ENCODE results near the gene UBE2QL1. TPM values are rescaled to one million over a fixed set of nuclear protein-coding genes. Genes with fewer than 3 reads are reported as not detected.

The UBE2QL1 gene
- total RNA-seq, 1 experiment from 2014 or later = 0.11 TPM

DNA sequence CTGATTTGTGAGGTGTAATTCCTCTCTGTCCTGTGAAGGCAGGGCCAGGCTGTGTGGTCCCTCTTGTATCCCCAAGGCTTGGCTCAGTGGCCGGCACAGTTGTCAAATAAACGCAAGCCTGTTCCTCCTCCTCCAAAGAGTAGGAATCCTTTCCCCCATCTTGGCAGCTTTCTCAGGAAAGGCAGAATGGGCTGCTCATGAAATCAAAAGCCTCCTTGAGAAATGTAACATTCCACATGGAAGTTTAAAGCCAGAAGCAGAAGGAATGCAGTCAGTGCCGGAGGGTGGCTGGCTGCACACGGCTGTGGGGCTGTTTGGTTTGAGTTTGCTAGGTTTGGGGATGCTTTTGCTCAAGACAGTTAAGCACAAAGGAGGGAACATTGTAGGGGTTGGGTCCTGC is 35.8 kb upstream of the UBE2QL1 start:
- no peak overlapping the region for H3K9ac ChIP-seq (ENCODE audit: extremely low read depth, insufficient read length, low read length)
- no peak overlapping the region for H4K5ac ChIP-seq (ENCODE audit: insufficient read length, low read depth, low read length)
- no peaks in the 10 kb centered on the region for H3K79me2 ChIP-seq (ENCODE audit: insufficient read depth, low read length)
- H2BK120ac ChIP-seq (ENCODE audit: low read depth, low read length, poor library complexity, severe bottlenecking) = no peak overlapping the region
- no peak overlapping the region for H3K23ac ChIP-seq (ENCODE audit: insufficient read length, low read depth, low read length)
- H3K79me1 ChIP-seq (ENCODE audit: insufficient read depth, low read depth, low read length, poor library complexity, severe bottlenecking) = no peaks in the 10 kb centered on the region
- no CpG with 5 or more reads among the region's 4 CpGs for WGBS (ENCODE audit: extremely low coverage, insufficient read length, low lambda C conversion rate)
- H3K4ac ChIP-seq (ENCODE audit: low read depth, low read length) = no peak overlapping the region
- Mint-ChIP-seq H3K4me3 (no peak overlapping the region), H3K4me1 (no peaks in the 10 kb centered on the region), H3K36me3 (ENCODE audit: insufficient read depth in 1 of 3, low read depth in 3 of 3) (no peaks in the 10 kb centered on the region; a peak in 1 of 7 replicates), H3K27me3 (ENCODE audit: low read depth) (peaks cover 23% of the 10 kb centered on the region), H3K9me3 (peaks cover under 1 to 6% of the 10 kb centered on the region in 2 experiments; a peak in 3 of 5 replicates), H3K27ac (no peak overlapping the region)
- no peak for DNase-seq
- no peak overlapping the region for H3K27ac ChIP-seq (ENCODE audit: insufficient read length, low read depth, low read length)
- no peak overlapping the region for H2BK15ac ChIP-seq (ENCODE audit: low read depth, low read length)
- no peak overlapping the region for H2BK5ac ChIP-seq (ENCODE audit: insufficient read length, low read length)
- H2AFZ ChIP-seq (ENCODE audit: low read length) = no peak overlapping the region
- H3K9me3 ChIP-seq (ENCODE audit: control insufficient read depth, low read depth, low read length) = no peaks in the 10 kb centered on the region
- no peak overlapping the region for H4K91ac ChIP-seq (ENCODE audit: insufficient read length, low read depth, low read length)
- no peaks in the 10 kb centered on the region for H4K20me1 ChIP-seq (ENCODE audit: control insufficient read depth, insufficient read depth, insufficient read length)
- no peak overlapping the region for H3K56ac ChIP-seq (ENCODE audit: insufficient read length, low read depth, low read length)
- no peaks in the 10 kb centered on the region for H3K4me1 ChIP-seq (ENCODE audit: insufficient read depth, low read length)
- TF ChIP-seq, protein P1, sequence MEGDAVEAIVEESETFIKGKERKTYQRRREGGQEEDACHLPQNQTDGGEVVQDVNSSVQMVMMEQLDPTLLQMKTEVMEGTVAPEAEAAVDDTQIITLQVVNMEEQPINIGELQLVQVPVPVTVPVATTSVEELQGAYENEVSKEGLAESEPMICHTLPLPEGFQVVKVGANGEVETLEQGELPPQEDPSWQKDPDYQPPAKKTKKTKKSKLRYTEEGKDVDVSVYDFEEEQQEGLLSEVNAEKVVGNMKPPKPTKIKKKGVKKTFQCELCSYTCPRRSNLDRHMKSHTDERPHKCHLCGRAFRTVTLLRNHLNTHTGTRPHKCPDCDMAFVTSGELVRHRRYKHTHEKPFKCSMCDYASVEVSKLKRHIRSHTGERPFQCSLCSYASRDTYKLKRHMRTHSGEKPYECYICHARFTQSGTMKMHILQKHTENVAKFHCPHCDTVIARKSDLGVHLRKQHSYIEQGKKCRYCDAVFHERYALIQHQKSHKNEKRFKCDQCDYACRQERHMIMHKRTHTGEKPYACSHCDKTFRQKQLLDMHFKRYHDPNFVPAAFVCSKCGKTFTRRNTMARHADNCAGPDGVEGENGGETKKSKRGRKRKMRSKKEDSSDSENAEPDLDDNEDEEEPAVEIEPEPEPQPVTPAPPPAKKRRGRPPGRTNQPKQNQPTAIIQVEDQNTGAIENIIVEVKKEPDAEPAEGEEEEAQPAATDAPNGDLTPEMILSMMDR (conservative IDR thresholded peaks at IDR 0.05) = no peak
- no peak overlapping the region for H2BK12ac ChIP-seq (ENCODE audit: insufficient read length, low read depth, low read length)
- no peak overlapping the region for H3K18ac ChIP-seq (ENCODE audit: insufficient read length, low read depth, low read length)
- H2AK5ac ChIP-seq (ENCODE audit: insufficient read length, low read length) = no peak overlapping the region
- no peak overlapping the region for H3T11ph ChIP-seq (ENCODE audit: low read length)
- H2BK20ac ChIP-seq (ENCODE audit: low read depth, low read length, poor library complexity, severe bottlenecking) = no peak overlapping the region
- H3K27me3 ChIP-seq (ENCODE audit: insufficient read depth, low read length) = no peaks in the 10 kb centered on the region
- H3K23me2 ChIP-seq (ENCODE audit: insufficient read length, low read depth, low read length, poor library complexity, severe bottlenecking) = no peaks in the 10 kb centered on the region
- H3K14ac ChIP-seq (ENCODE audit: insufficient read depth, low read length) = no peak overlapping the region
- no peak overlapping the region for H4K8ac ChIP-seq (replicated peaks; ENCODE audit: insufficient read length, low read depth, low read length)
- no peak overlapping the region for H3K4me2 ChIP-seq (ENCODE audit: insufficient read depth, insufficient read length, low read length)
